Measurements from ENCODE around the gene RER1.
A peak's percentile ranks its signal among the peaks of the same experiment; 100 is the strongest.

The RER1 gene, protein sequence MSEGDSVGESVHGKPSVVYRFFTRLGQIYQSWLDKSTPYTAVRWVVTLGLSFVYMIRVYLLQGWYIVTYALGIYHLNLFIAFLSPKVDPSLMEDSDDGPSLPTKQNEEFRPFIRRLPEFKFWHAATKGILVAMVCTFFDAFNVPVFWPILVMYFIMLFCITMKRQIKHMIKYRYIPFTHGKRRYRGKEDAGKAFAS

DNA sequence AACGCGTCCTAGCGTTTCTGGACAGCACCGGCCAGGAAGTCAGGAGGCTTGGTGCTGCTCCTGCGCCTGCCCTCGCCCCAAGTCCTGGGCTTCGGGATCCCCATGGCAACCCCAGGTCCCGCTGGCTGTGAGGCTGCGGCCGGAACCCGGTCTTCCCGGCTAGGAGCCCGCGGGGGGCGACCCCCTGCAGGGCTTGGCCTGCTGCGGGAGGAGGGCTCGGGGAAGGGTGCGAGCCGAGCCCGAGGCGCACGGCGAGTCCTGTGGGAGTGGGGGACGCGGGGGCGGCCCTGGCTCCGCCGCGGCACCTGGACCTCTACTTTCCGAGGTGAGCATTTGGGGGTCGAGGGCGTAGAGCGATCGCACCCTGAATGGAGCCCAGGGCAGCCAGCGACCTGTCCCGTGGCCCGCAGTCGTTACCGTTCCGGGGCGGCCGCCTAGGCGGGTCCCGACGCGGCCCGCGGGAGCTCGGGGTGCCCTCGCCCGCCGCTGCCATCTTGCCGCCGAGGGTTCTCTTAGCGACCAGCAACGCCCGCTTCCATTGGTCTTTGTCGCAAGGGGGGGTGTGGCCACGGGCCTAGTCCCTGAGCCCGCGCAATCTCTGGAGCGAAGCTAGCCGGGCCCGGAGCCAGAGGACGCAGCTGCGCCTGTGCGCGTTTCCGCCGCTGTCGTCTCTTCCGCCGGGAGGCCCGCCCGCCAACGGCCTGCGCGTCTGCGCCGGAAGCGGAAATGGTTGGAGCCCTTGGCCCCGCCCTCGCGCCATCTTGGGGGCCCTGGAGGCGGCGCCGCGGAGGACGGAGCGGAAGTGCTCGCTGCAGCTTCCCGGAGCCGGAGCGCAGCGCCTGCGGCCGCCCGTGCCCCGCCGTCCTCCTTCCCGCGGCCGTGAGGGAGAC, at the start of gene RER1, which contains the start of gene MORN1:
Gene RER1 (plus strand): TSS at position 801 of the 890 bp plus-strand sequence. CDS start 3,950 bp downstream, outside the sequence.
Gene MORN1 (minus strand): TSS at position 514 of the 890 bp plus-strand sequence. CDS start 21 bp downstream, at position 493.
- DNase-seq (ENCODE audit: extremely low read depth in 1 of 2, low read depth in 1 of 2) = peak; percentile 97 to 100

- no peak for DNase-seq (ENCODE audit: extremely low read depth in 1 of 2, low read depth in 1 of 2)
These were observed 49.1 kb upstream of the RER1 start for GRCh38 chr1:2342384-2343022.

- no peak for DNase-seq (ENCODE audit: extremely low read depth in 1 of 2, low read depth in 1 of 2)
These were observed 48.4 kb upstream of the RER1 start for GRCh38 chr1:2343023-2343935.

DNA sequence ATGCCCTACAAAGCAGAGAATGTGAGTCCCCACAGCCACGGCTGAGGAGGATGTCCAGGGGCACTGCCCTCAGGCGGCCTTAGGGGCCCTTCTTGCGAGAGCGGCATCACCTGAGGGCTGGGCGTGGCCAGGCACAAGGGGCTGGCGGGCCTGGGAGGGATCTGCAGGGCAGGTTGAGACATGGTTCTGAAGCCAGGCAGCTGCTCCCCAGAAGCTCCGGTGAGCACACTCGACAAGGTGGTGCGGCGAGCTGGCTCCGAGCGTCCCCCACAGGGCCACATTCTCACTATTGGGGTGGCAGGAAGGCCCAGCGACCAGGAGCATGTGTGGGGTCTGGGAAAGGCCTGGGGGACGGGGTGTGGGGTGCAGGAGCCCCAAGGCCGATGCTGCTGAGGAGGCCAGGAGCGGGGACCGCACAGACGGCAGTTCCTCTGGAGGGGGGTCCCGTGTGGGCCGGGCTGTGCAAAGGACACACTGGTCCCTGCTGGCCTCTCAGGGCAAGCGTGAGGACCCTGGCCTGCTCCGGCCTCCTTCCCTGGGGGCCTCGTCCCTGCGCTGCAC, 47.4 kb upstream of the RER1 start:
- DNase-seq (ENCODE audit: extremely low read depth in 1 of 2, low read depth in 1 of 2) = no peak

GRCh38 chr1:2344744-2345296, 46.8 kb upstream of the RER1 start:
- no peak for DNase-seq (ENCODE audit: extremely low read depth in 1 of 2, low read depth in 1 of 2)

- no peak for DNase-seq (ENCODE audit: extremely low read depth in 1 of 2, low read depth in 1 of 2)
These were observed 46.2 kb upstream of the RER1 start for GRCh38 chr1:2345297-2346075.

DNA sequence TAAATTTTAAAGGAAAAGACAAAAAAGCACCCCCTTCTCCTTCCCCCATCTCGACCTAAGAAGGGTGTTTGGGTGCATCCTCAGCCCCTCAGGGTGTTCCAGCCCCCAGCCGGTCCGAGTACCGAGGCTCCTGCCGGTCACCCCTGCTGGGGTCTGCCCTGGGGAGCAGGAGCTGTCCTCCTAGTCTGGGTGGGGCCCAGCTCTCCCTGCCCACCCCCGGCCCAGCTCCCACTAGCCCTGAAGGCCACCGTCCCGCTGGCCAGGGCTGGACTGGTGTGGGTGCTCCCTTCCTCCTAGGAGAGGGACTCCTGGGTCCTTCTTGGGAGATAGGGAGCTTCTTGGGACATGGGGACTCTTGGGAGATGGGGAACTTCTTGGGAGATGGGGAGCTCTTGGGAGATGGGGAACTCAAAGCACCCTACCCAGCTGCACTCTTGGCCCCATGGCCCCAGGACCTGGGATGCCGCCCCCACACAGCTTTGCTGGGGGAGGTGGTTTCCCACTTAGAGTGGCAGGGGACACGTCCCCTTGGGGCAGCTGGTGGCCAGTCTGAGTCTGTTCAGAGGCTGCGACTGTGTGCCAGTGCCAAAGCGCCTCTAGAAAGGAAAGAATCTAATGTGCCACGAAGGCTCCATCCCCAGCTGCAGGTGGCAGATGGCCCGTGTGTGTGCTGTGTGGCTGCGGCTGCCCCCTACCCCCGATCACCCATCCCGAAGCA, 44.8 kb upstream of the RER1 start:
- DNase-seq (ENCODE audit: extremely low read depth in 1 of 2, low read depth in 1 of 2) = no peak

- no peak for DNase-seq (ENCODE audit: extremely low read depth in 1 of 2, low read depth in 1 of 2)
These were observed 44.2 kb upstream of the RER1 start for GRCh38 chr1:2347409-2347785.

GRCh38 chr1:2347896-2348295, 43.7 kb upstream of the RER1 start:
- no peak for DNase-seq (ENCODE audit: extremely low read depth in 1 of 2, low read depth in 1 of 2)

DNA sequence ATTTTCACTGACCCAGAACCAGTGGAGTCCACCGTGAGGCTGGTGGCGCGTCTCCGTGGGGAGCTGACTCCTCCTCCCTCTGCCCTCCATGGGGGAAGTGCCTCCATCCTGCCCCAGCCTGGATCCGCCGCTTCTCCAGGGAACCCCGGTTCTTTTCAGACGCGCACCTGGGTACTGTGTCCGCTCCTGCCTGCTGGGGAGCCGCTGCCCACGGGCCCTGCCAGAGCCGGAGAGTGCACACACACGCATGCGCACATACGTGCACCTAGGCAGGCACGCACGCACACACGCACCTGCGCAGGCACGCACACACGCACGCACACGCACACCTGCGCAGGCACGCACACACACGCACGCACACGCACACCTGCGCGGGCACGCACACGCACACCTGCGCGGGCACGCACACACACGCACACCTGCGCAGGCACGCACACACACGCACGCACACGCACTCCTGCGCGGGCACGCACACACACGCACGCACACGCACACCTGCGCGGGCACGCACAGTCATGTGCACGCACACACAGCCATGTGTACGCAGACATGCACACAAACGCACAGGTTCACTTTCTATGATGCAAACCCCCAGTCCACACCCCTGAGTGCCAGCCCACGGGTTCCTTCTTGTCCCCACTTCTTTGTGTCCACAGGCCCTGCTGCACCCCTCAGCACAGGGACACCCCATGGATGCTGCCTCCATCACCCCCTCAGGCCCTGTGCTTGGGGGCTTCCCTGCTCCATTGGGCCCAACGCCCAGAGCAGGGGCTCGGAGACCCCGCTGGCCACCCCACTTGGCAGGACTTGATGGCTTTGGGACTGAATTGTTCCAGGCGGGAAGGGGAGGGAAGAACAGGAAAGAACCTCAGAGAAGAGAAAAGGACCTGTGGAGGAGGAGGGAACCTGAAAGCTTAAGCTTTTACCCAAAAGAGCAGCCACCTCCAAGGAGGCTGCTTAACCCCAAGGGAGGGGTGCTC, 43.0 kb upstream of the RER1 start:
- DNase-seq (ENCODE audit: extremely low read depth in 1 of 2, low read depth in 1 of 2) = no peak

- no peak for DNase-seq (ENCODE audit: extremely low read depth in 1 of 2, low read depth in 1 of 2)
These were observed 41.8 kb upstream of the RER1 start for GRCh38 chr1:2349806-2350205.

GRCh38 chr1:2350501-2350900, 41.1 kb upstream of the RER1 start:
- no peak for DNase-seq (ENCODE audit: extremely low read depth in 1 of 2, low read depth in 1 of 2)

DNA sequence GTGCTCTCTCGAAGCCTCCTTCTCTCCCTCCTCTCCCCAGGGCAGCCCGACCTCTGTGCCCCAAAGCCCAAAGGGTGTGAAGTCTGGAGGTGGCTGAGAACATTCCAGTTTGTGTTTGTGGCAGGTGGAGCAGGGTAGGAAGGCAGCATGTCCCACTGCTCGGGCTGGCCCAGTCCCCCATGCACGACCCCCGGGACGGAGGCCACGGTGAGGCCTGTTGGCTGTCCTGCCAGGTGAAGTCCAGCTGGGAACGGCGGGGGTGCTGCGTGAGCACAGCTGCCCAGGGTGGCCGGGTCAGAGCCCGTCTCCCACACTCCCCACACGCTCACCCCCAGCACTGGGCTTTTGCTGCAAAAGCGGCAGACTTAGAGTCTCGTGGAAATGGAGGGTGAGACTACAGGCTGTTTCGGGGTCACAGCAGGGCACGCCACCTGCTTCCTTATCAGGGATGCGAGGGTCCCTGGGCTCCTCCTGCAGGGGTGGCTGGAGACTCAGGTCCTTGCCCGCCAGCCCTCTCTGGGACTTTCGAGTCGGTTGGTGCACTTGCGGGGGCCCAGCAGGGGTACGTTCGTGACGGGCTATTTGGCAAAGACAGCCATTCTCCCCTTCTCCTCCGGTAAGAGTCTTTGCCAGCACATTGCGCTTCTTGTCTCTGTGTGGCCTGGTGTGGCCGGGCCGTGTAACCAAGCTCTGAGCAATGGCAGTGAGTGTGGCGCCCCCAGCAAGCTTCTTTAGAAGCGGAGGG, 40.6 kb upstream of the RER1 start:
- DNase-seq (ENCODE audit: extremely low read depth in 1 of 2, low read depth in 1 of 2) = no peak

- no peak for DNase-seq (ENCODE audit: extremely low read depth in 1 of 2, low read depth in 1 of 2)
These were observed 39.9 kb upstream of the RER1 start for GRCh38 chr1:2351723-2352122.

- DNase-seq (ENCODE audit: extremely low read depth in 1 of 2, low read depth in 1 of 2) = no peak
These were observed 39.2 kb upstream of the RER1 start for GRCh38 chr1:2352341-2352896.

- DNase-seq (ENCODE audit: extremely low read depth in 1 of 2, low read depth in 1 of 2) = no peak
These were observed 38.6 kb upstream of the RER1 start for GRCh38 chr1:2352897-2353550.

All from stimulated activated CD8-positive, alpha-beta memory T cell treated with anti-CD3 and anti-CD28 coated beads, Interleukin-7, amount 100 ng/mL, for 48 hours (primary cell).